Kidney (tissue), 14 donors: Measurements from ENCODE around the gene RPL37A. TPM values are rescaled to one million over a fixed set of nuclear protein-coding genes. Genes with fewer than 3 reads are reported as not detected.

ENCODE experiments used
- DNase-seq, 5 donors: peaks; one replicate each; pipeline ENCODE4 v3.0.0-alpha.2; 2013 to 2020
- FAIRE-seq: peaks from 2 replicates; lab custom pipeline; 2012; peaks lifted over from hg19 to GRCh38; lab: Jason Lieb, UNC
- H3K27ac ChIP-seq, 2 donors: one replicate each; pipeline ENCODE4 v1.7.0; 2013; ENCODE audit warnings: low read depth in 2 of 2, low read length in 2 of 2, inconsistent platforms in 1 of 2
- H3K27me3 ChIP-seq: one replicate; pipeline ENCODE4 v1.7.1; 2013; ENCODE audit warnings: low read length, inconsistent platforms; ENCODE audit not compliant: control insufficient read depth, insufficient read depth
- H3K36me3 ChIP-seq, 3 donors: one replicate each; pipeline versions ENCODE4 v1.7.0 to v1.7.1; 2013; ENCODE audit warnings: low read length in 3 of 3, control low read depth in 1 of 3, inconsistent platforms in 1 of 3; ENCODE audit not compliant: insufficient read depth in 3 of 3, control insufficient read depth in 2 of 3
- H3K4me1 ChIP-seq, 3 donors: one replicate each; pipeline versions ENCODE4 v1.7.0 to v1.7.1; 2013; ENCODE audit warnings: low read length in 3 of 3, inconsistent platforms in 1 of 3, low read depth in 1 of 3; ENCODE audit not compliant: control insufficient read depth in 2 of 3, insufficient read depth in 2 of 3
- H3K4me3 ChIP-seq, 3 donors: one replicate each; pipeline versions ENCODE4 v1.7.0 to v1.8.1; 2013; ENCODE audit warnings: low read length in 3 of 3, control low read depth in 1 of 3, inconsistent platforms in 1 of 3
- H3K9ac ChIP-seq, 3 donors: one replicate each; pipeline versions ENCODE4 v1.7.0 to v1.7.1; 2013; ENCODE audit warnings: low read length in 3 of 3, control low read depth in 1 of 3, inconsistent platforms in 1 of 3
- H3K9me3 ChIP-seq, 3 donors: one replicate each; pipeline versions ENCODE4 v1.7.0 to v1.7.1; 2013; ENCODE audit warnings: low read length in 3 of 3, control low read depth in 1 of 3, inconsistent platforms in 1 of 3; ENCODE audit not compliant: control insufficient read depth in 2 of 3, insufficient read depth in 1 of 3
- intact Hi-C: fragments of 100-400 bp; cut with DNase I; formaldehyde crosslinking; loops from one replicate; pipeline ENCODE4 v1.11.1; 2022
- polyA plus RNA-seq: library from polyadenylated mRNA; stranded (reverse); fragments of 350-450 nt; fragmentation: Illumina TruSeq; extraction: RNeasy Lipid Tissue Mini Kit (QIAGEN cat#74804); gene quantifications from one replicate; pipeline ENCODE4 v1.2.3, GENCODE V29; 2014; ENCODE audit warnings: low read depth, low replicate concordance; ENCODE audit not compliant: insufficient read depth
- total RNA-seq: library from RNA; stranded (reverse); fragmentation: NEBNext Ultra II Directional; extraction: Animal tissue kit (Norgen Biotek cat#: 25700); gene quantifications from one replicate; pipeline ENCODE4 v1.2.1, GENCODE V29; 2021
- TF ChIP-seq, protein P1 (sequence below): IDR thresholded peaks from 3 replicates; pipeline ENCODE4 v1.5.1; 2012; ENCODE audit warnings: mild to moderate bottlenecking, moderate library complexity, borderline replicate concordance; ENCODE audit not compliant: insufficient read depth; ENCODE audit errors: extremely low read depth
- donor health status: control.
- donor health status: control.
- donor health status: control.
- donor health status: control.
- donor health status: control.
- donor health status: DM: yes; HTN: yes; CAD: no.
- donor health status: Normal renal cell carcinoma (clear cell type).

RPL37A gene
- total and polyA plus RNA-seq, 2 donors from 2014 or later, result 1,810 to 4,316 TPM

DNA sequence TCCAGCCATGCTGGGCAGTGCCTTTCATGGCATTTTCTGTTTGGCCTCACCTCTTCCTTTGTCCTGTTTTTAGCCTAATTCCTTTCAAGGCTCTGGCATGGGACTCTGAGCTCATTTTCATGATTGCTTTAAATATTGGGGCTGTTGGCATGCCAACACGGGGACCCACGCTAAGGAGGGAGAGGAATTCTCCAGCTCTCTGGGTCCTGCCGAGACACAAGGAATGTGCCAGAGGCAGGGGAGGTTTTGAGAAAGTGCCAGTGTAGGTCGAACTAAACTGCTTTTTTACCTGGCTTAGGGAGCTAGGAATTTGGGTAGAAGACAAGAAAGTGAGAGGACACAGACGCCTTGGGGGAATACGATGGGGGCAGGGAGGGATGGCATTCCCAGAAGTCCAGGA lies 42.3 kb downstream of the RPL37A start:
- Histone ChIP-seq H3K4me3 (no peak overlapping the region), H3K4me1 (peaks cover 15 to 36% (median 31%) of the 10 kb centered on the region in 3 donors), H3K27ac (peak overlapping the region; percentile 35 to 81), H3K27me3 (no peaks in the 10 kb centered on the region), H3K9ac (peak overlapping the region in 1 of 3 donors; percentile 30), H3K9me3 (no peaks in the 10 kb centered on the region), H3K36me3 (no peaks in the 10 kb centered on the region)
- no peak for FAIRE-seq
- TF ChIP-seq, protein P1, sequence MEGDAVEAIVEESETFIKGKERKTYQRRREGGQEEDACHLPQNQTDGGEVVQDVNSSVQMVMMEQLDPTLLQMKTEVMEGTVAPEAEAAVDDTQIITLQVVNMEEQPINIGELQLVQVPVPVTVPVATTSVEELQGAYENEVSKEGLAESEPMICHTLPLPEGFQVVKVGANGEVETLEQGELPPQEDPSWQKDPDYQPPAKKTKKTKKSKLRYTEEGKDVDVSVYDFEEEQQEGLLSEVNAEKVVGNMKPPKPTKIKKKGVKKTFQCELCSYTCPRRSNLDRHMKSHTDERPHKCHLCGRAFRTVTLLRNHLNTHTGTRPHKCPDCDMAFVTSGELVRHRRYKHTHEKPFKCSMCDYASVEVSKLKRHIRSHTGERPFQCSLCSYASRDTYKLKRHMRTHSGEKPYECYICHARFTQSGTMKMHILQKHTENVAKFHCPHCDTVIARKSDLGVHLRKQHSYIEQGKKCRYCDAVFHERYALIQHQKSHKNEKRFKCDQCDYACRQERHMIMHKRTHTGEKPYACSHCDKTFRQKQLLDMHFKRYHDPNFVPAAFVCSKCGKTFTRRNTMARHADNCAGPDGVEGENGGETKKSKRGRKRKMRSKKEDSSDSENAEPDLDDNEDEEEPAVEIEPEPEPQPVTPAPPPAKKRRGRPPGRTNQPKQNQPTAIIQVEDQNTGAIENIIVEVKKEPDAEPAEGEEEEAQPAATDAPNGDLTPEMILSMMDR, result no peak
- intact Hi-C loops, result no loop called here
- peak in 3 of 5 donors; percentile 42 to 68 (median 52) for DNase-seq

GRCh38 chr2:216541505-216541904 lies 42.9 kb downstream of the RPL37A start:
- H3K27ac ChIP-seq, result peak overlapping the region in 1 of 2 donors; percentile 81
- no peaks in the 10 kb centered on the region for H3K36me3 ChIP-seq
- DNase-seq (no peak), FAIRE-seq (no peak)
- no peaks in the 10 kb centered on the region for H3K27me3 ChIP-seq
- no peak overlapping the region for H3K4me3 ChIP-seq
- no peaks in the 10 kb centered on the region for H3K9me3 ChIP-seq
- H3K4me1 ChIP-seq, result peaks cover 10 to 30% (median 26%) of the 10 kb centered on the region in 3 donors
- intact Hi-C loops, result no loop called here
- H3K9ac ChIP-seq, result no peak overlapping the region
- TF ChIP-seq, protein P1, result no peak

DNA sequence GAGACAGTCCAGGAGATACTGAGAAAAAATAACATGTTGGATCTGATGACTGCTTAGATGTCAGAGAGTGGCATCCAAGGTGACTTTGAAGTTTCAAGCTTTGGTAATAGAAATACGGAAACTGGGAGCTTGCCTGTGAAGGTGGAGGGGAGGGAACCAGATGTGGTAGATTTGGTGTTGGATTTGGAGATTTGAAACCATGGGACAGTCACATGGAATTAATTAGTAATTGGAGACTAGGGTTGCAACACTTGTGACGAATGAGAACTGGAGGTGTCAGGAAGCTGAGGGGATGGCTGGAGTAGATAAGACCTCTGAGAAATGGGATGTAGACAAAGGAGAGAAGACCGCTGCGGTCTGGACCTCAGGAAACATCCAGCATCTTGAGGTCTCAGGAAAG lies 46.7 kb downstream of the RPL37A start:
- Histone ChIP-seq H3K9ac (no peak overlapping the region), H3K4me3 (no peak overlapping the region), H3K36me3 (no peaks in the 10 kb centered on the region), H3K27ac (no peak overlapping the region), H3K4me1 (peaks cover 0 to 7% (median 5%) of the 10 kb centered on the region in 3 donors), H3K9me3 (no peaks in the 10 kb centered on the region), H3K27me3 (no peaks in the 10 kb centered on the region)
- no peak for DNase-seq
- intact Hi-C loops, result no loop called here
- FAIRE-seq, result no peak
- TF ChIP-seq, protein P1, result no peak

DNA sequence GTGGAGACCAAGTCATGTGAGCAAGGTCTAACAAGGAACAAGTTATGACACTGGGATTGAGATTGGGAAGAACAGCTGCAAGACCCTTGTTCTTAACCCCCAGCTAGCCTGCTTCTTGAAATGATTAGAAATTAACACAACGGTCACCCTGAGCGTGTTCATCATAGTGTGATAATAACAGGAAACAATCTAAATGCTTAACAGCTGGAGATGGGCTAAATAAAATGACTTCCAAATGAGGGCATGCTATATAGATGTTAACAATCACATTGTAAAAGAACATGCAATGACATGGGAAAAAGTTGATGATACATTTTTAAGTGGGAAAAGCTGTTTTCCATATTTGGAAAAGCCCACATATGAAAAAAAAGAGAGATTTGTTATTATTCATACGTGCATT lies 47.6 kb downstream of the RPL37A start:
- H3K27ac ChIP-seq, result no peak overlapping the region
- FAIRE-seq (no peak), DNase-seq (no peak)
- H3K27me3 ChIP-seq, result no peaks in the 10 kb centered on the region
- TF ChIP-seq, protein P1, result no peak
- no peaks in the 10 kb centered on the region for H3K4me1 ChIP-seq
- intact Hi-C loops, result no loop called here
- no peaks in the 10 kb centered on the region for H3K9me3 ChIP-seq
- H3K9ac ChIP-seq, result no peak overlapping the region
- no peaks in the 10 kb centered on the region for H3K36me3 ChIP-seq
- H3K4me3 ChIP-seq, result no peak overlapping the region
